WTC11 (cell line): ENCODE results near the gene ANXA6. TPM values are rescaled to one million over a fixed set of nuclear protein-coding genes. Genes with fewer than 3 reads are reported as not detected.

ENCODE experiments used
- ATAC-seq: fragments of 200-7000 bp; cut with Tn5 transposase; 2 replicates; pipeline ENCODE4 v1.10.0; 2021; ENCODE audit warnings: mild to moderate bottlenecking, moderate library complexity
- CTCF ChIA-PET: fragments of 300-600 bp; sonication (Branson Sonifier 250); formaldehyde crosslinking; loops from one replicate; lab custom pipeline; 2021; ENCODE audit warnings: antibody characterized with exemption; lab: Charles Lee
- POLR2A ChIA-PET: fragments of 350-600 bp; sonication (Branson Sonifier 250); formaldehyde crosslinking; loops from one replicate; lab custom pipeline; 2021; ENCODE audit warnings: antibody characterized with exemption; lab: Charles Lee
- DNase-seq: peaks from one replicate; pipeline ENCODE4 v3.0.0; 2021; ENCODE audit warnings: low spot score
- H3K27ac Mint-ChIP-seq: 2 replicates; pipeline ENCODE4 v1.8.0; 2021; ENCODE audit warnings: mixed read lengths
- H3K27me3 Mint-ChIP-seq: 2 replicates; pipeline ENCODE4 v1.8.0; 2021; ENCODE audit warnings: low read depth, mild to moderate bottlenecking, moderate library complexity, mixed read lengths
- H3K36me3 Mint-ChIP-seq: 2 replicates; pipeline ENCODE4 v1.8.0; 2021; ENCODE audit warnings: mixed read lengths
- H3K4me1 Mint-ChIP-seq: 2 replicates; pipeline ENCODE4 v1.8.0; 2022; ENCODE audit warnings: mixed read lengths
- H3K4me3 Mint-ChIP-seq: 2 replicates; pipeline ENCODE4 v1.8.0; 2021; ENCODE audit warnings: mild to moderate bottlenecking, moderate library complexity, mixed read lengths
- H3K9me3 Mint-ChIP-seq: 2 replicates; pipeline ENCODE4 v1.8.0; 2021; ENCODE audit warnings: mixed read lengths
- CDX4 ChIP-seq: fragments of 250-450 bp; sonication (Bioruptor Pico); IDR thresholded peaks from 2 replicates; pipeline ENCODE4 v1.9.0; 2021; ENCODE audit warnings: moderate library complexity, mild to moderate bottlenecking, inconsistent platforms, borderline replicate concordance
- CREB1 ChIP-seq: sonication (generic); formaldehyde crosslinking; IDR thresholded peaks from 2 replicates; pipeline ENCODE4 v1.8.0; 2023; ENCODE audit warnings: mild to moderate bottlenecking, missing genetic modification reagents
- CTCF ChIP-seq: fragments of 200-600 bp; IDR thresholded peaks from 2 replicates; pipeline ENCODE4 v1.8.0; 2022; ENCODE audit warnings: antibody characterized with exemption
- EMX1 ChIP-seq: fragments of 250-450 bp; sonication (Bioruptor Pico); IDR thresholded peaks from 2 replicates; pipeline ENCODE4 v1.8.0; 2021; ENCODE audit warnings: mild to moderate bottlenecking
- ESRRA ChIP-seq: sonication (generic); formaldehyde crosslinking; IDR thresholded peaks from 2 replicates; pipeline ENCODE4 v1.8.1; 2022; ENCODE audit warnings: mild to moderate bottlenecking, missing genetic modification reagents, borderline replicate concordance
- ETV6 ChIP-seq: sonication (generic); formaldehyde crosslinking; IDR thresholded peaks from 2 replicates; pipeline ENCODE4 v1.8.1; 2022; ENCODE audit warnings: mild to moderate bottlenecking, missing genetic modification reagents
- FOXJ3 ChIP-seq: sonication (generic); formaldehyde crosslinking; IDR thresholded peaks from 2 replicates; pipeline ENCODE4 v1.9.0; 2021; ENCODE audit warnings: missing genetic modification reagents, mild to moderate bottlenecking, borderline replicate concordance
- GTF2I ChIP-seq: fragments of 250-450 bp; sonication (Bioruptor Pico); conservative IDR thresholded peaks from 2 replicates; pipeline ENCODE4 v1.4.0; 2021; ENCODE audit warnings: mild to moderate bottlenecking
- IRF2 ChIP-seq: sonication (generic); formaldehyde crosslinking; IDR thresholded peaks from 2 replicates; pipeline ENCODE4 v1.8.0; 2022; ENCODE audit warnings: low read depth, missing genetic modification reagents, borderline replicate concordance
- JAZF1 ChIP-seq: fragments of 250-450 bp; sonication (Bioruptor Pico); IDR thresholded peaks from 2 replicates; pipeline ENCODE4 v1.9.0; 2021; ENCODE audit warnings: moderate library complexity, mild to moderate bottlenecking, inconsistent platforms
- MLX ChIP-seq: sonication (generic); formaldehyde crosslinking; IDR thresholded peaks from 2 replicates; pipeline ENCODE4 v1.8.1; 2023; ENCODE audit warnings: mild to moderate bottlenecking, missing genetic modification reagents, moderate library complexity
- MXD4 ChIP-seq: fragments of 250-450 bp; sonication (Bioruptor Pico); IDR thresholded peaks from 2 replicates; pipeline ENCODE4 v1.8.0; 2021; ENCODE audit warnings: mild to moderate bottlenecking, moderate library complexity, borderline replicate concordance
- RELA ChIP-seq: sonication (generic); formaldehyde crosslinking; IDR thresholded peaks from 2 replicates; pipeline ENCODE4 v1.8.1; 2022; ENCODE audit warnings: missing genetic modification reagents, mild to moderate bottlenecking, borderline replicate concordance
- STAT6 ChIP-seq: sonication (generic); formaldehyde crosslinking; conservative IDR thresholded peaks from 2 replicates; pipeline ENCODE4 v1.8.1; 2023; ENCODE audit warnings: mild to moderate bottlenecking, low read depth, missing genetic modification reagents, moderate library complexity
- TP53 ChIP-seq: sonication (generic); formaldehyde crosslinking; IDR thresholded peaks from 2 replicates; pipeline ENCODE4 v1.8.1; 2023; ENCODE audit warnings: mild to moderate bottlenecking, missing genetic modification reagents
- ZNF219 ChIP-seq: sonication (generic); formaldehyde crosslinking; IDR thresholded peaks from 2 replicates; pipeline ENCODE4 v1.8.0; 2023; ENCODE audit warnings: missing genetic modification reagents, mild to moderate bottlenecking, borderline replicate concordance
- ZNF263 ChIP-seq: sonication (generic); formaldehyde crosslinking; IDR thresholded peaks from 2 replicates; pipeline ENCODE4 v1.8.1; 2022; ENCODE audit warnings: low read depth, mild to moderate bottlenecking, moderate library complexity, missing genetic modification reagents
- ZNF281 ChIP-seq: sonication (generic); formaldehyde crosslinking; IDR thresholded peaks from 2 replicates; pipeline ENCODE4 v1.8.0; 2023; ENCODE audit warnings: mild to moderate bottlenecking, missing genetic modification reagents
- ZNF317 ChIP-seq: sonication (generic); formaldehyde crosslinking; IDR thresholded peaks from 2 replicates; pipeline ENCODE4 v1.8.1; 2023; ENCODE audit warnings: low read depth, mild to moderate bottlenecking, moderate library complexity, missing genetic modification reagents, borderline replicate concordance
- ZNF423 ChIP-seq: fragments of 250-450 bp; sonication (Bioruptor Pico); IDR thresholded peaks from 2 replicates; pipeline ENCODE4 v2.1.2; 2022; ENCODE audit warnings: mild to moderate bottlenecking, moderate library complexity
- ZNF532 ChIP-seq: fragments of 250-450 bp; sonication (Bioruptor Pico); IDR thresholded peaks from 2 replicates; pipeline ENCODE4 v1.9.0; 2021; ENCODE audit warnings: mild to moderate bottlenecking, borderline replicate concordance
- total RNA-seq: library from RNA; stranded (reverse); gene quantifications from 3 replicates; pipeline ENCODE4 v1.2.3, GENCODE V29; 2021

The ANXA6 gene
- total RNA-seq, 1 experiment from 2014 or later: 92.8 TPM

GRCh38 chr5:151195622-151196021, 38.0 kb upstream of the ANXA6 start:
- ChIA-PET CTCF (no interaction called here), POLR2A (no interaction called here)
- no peak for DNase-seq
- ATAC-seq: no peak
- Mint-ChIP-seq H3K27ac (no peak overlapping the region), H3K4me3 (no peak overlapping the region), H3K36me3 (0 out of 2 replicates have a peak, but pooled peaks cover 2% of the 10 kb centered on the region), H3K4me1 (peaks cover 6% of the 10 kb centered on the region), H3K27me3 (no peaks in the 10 kb centered on the region), H3K9me3 (peaks cover 4% of the 10 kb centered on the region)
- TF ChIP-seq GTF2I (no peak), ESRRA (CRISPR knock-in tag) (no peak), ZNF317 (CRISPR knock-in tag) (no peak), EMX1 (CRISPR knock-in tag) (no peak), FOXJ3 (CRISPR knock-in tag) (no peak), IRF2 (CRISPR knock-in tag) (no peak), ETV6 (no peak), ZNF423 (no peak), CREB1 (CRISPR knock-in tag) (no peak), CTCF (no peak), RELA (CRISPR knock-in tag) (no peak), ZNF281 (no peak), ZNF219 (CRISPR knock-in tag) (no peak), MXD4 (no peak), JAZF1 (CRISPR knock-in tag) (no peak), ZNF263 (CRISPR knock-in tag) (no peak), ZNF532 (CRISPR knock-in tag) (no peak)

- Mint-ChIP-seq H3K9me3 (peaks cover 4% of the 10 kb centered on the region), H3K4me1 (peaks cover 10% of the 10 kb centered on the region), H3K4me3 (no peak overlapping the region), H3K36me3 (peaks cover 4% of the 10 kb centered on the region; the same call in 1 of the 2 replicates), H3K27ac (no peak overlapping the region), H3K27me3 (no peaks in the 10 kb centered on the region)
- no peak for DNase-seq
- ChIA-PET CTCF (interaction anchor here (1.4 kb wide), 2 partner anchors 46 to 141 kb away, joined by 6 to 9 read pairs; no protein-coding TSS in a partner anchor), POLR2A (interaction anchor here (0.6 kb wide), 1 partner anchor 919 kb away, joined by 3 read pairs; no protein-coding TSS in a partner anchor)
- ATAC-seq: no peak
- no peak for TF ChIP-seq TP53 (CRISPR knock-in tag)
- TF ChIP-seq CDX4 (CRISPR knock-in tag): no peak
- no peak for TF ChIP-seq MLX (CRISPR knock-in tag)
- TF ChIP-seq JAZF1 (CRISPR knock-in tag): no peak
- no peak for TF ChIP-seq STAT6 (CRISPR knock-in tag)
- TF ChIP-seq ESRRA (CRISPR knock-in tag): no peak
Measured at GRCh38 chr5:151192626-151193025, 35.0 kb upstream of the ANXA6 start.
